HCT116 (cell line): Measurements from ENCODE around the gene MACROH2A1. TPM values are rescaled to one million over a fixed set of nuclear protein-coding genes. Genes with fewer than 3 reads are reported as not detected.

ENCODE experiments used
- ATAC-seq: fragments of 200-7000 bp; cut with Tn5 transposase; 2 replicates; pipeline ENCODE4 v1.9.1; 2020; ENCODE audit warnings: mild to moderate bottlenecking, moderate library complexity
- BruUV-seq: library from RNA; stranded (reverse); fragments of 400-500 nt; replicated peaks from 2 replicates; lab custom pipeline; 2021; lab: Mats Ljungman, UMichigan
- CTCF ChIA-PET: fragments of 300-600 bp; sonication (Branson Sonifier 250); formaldehyde crosslinking; loops from one replicate; lab custom pipeline; 2021; ENCODE audit warnings: antibody characterized with exemption; lab: Charles Lee
- POLR2A ChIA-PET: fragments of 300-600, 350-600 bp; sonication (Branson Sonifier 250); formaldehyde crosslinking; loops from one replicate; lab custom pipeline; 2021; ENCODE audit warnings: antibody characterized with exemption; lab: Charles Lee
- RAD21 ChIA-PET, 2 experiments: fragments of 300-600 bp; sonication (Branson Sonifier 250); formaldehyde crosslinking; loops; one replicate each; lab custom pipeline; 2023; ENCODE audit warnings: low total read pairs in 2 of 2; ENCODE audit not compliant: uncharacterized antibody in 2 of 2, unreplicated experiment in 2 of 2, low non-redundant PET in 1 of 2; lab: Charles Lee
- DNase-seq: peaks from one replicate; pipeline ENCODE4 v3.0.0-alpha.2; 2010; ENCODE audit warnings: low read depth, low spot score
- H2AFZ ChIP-seq: fragments of 200-600 bp; shearing (Covaris generic), sonication (generic); 2 replicates; pipeline ENCODE4 v1.6.1; 2017; ENCODE audit warnings: low read depth, mixed run types, mixed read lengths, antibody characterized with exemption, low read length; ENCODE audit not compliant: poor library complexity, severe bottlenecking
- H3K27ac ChIP-seq: 2 replicates; pipeline ENCODE4 v1.5.1; 2012; ENCODE audit warnings: low read depth, low read length
- H3K27me3 ChIP-seq: fragments of 200-600 bp; sonication (generic); 2 replicates; pipeline ENCODE4 v1.6.1; 2016; ENCODE audit warnings: mixed run types, low read length, mixed read lengths; ENCODE audit not compliant: insufficient read depth
- H3K36me3 ChIP-seq, 2 experiments: fragments of 200-500 bp in 1 of 2; fragments of 200-600 bp in 1 of 2; sonication (Bioruptor generic) in 1 of 2; sonication (generic) in 1 of 2; 2 replicates each; pipeline versions ENCODE4 v1.5.1 to v1.6.1; 2014 to 2016; ENCODE audit warnings: low read length in 2 of 2, inconsistent platforms in 1 of 2, mixed read lengths in 1 of 2, mixed run types in 1 of 2; ENCODE audit not compliant: insufficient read depth in 2 of 2, control insufficient read depth in 1 of 2
- H3K4me1 ChIP-seq, 2 experiments: fragments of 200-600 bp in 1 of 2; sonication (generic) in 1 of 2; 2 replicates each; pipeline versions ENCODE4 v1.5.1 to v1.6.1; 2012 to 2017; ENCODE audit warnings: low read length in 2 of 2, inconsistent platforms in 1 of 2, mild to moderate bottlenecking in 1 of 2, mixed read lengths in 1 of 2, mixed run types in 1 of 2, moderate library complexity in 1 of 2; ENCODE audit not compliant: insufficient read depth in 2 of 2, control insufficient read depth in 1 of 2
- H3K4me2 ChIP-seq: fragments of 200-600 bp; sonication (generic); 2 replicates; pipeline ENCODE4 v1.6.1; 2017; ENCODE audit warnings: mixed run types, low read length, mixed read lengths
- H3K4me3 ChIP-seq, 2 experiments: fragments of 200-600 bp in 1 of 2; sonication (generic) in 1 of 2; replicated peaks in 1 of 2; 2 replicates each; pipeline ENCODE4 v1.5.1; 2011 to 2016; ENCODE audit warnings: low read length in 2 of 2, control low read depth in 1 of 2, low read depth in 1 of 2, mild to moderate bottlenecking in 1 of 2, mixed read lengths in 1 of 2, mixed run types in 1 of 2
- H3K79me2 ChIP-seq: fragments of 200-600 bp; sonication (generic); 2 replicates; pipeline ENCODE4 v1.6.1; 2017; ENCODE audit warnings: mild to moderate bottlenecking, mixed run types, low read length, moderate library complexity, mixed read lengths; ENCODE audit not compliant: insufficient read depth
- H3K9ac ChIP-seq: fragments of 200-600 bp; sonication (generic); 2 replicates; pipeline ENCODE4 v1.6.1; 2016; ENCODE audit warnings: low read length, mixed read lengths
- H3K9me2 ChIP-seq: fragments of 200-600 bp; sonication (generic), shearing (Covaris generic); 2 replicates; pipeline ENCODE4 v1.6.1; 2017; ENCODE audit warnings: mixed run types, mild to moderate bottlenecking, moderate library complexity; ENCODE audit not compliant: insufficient read depth
- H3K9me3 ChIP-seq, 2 experiments: fragments of 200-500 bp in 1 of 2; fragments of 200-600 bp in 1 of 2; sonication (Bioruptor generic) in 1 of 2; sonication (generic) in 1 of 2; 2 replicates each; pipeline ENCODE4 v1.6.1; 2014 to 2017; ENCODE audit warnings: low read length in 2 of 2, mixed read lengths in 2 of 2, inconsistent platforms in 1 of 2, low read depth in 1 of 2, mild to moderate bottlenecking in 1 of 2, mixed run types in 1 of 2, moderate library complexity in 1 of 2; ENCODE audit not compliant: control insufficient read depth in 1 of 2, insufficient read depth in 1 of 2
- H4K20me1 ChIP-seq: fragments of 200-600 bp; sonication (generic), shearing (Covaris generic); 2 replicates; pipeline ENCODE4 v1.6.1; 2017; ENCODE audit warnings: mixed run types, mild to moderate bottlenecking, moderate library complexity; ENCODE audit not compliant: insufficient read depth
- CEBPB ChIP-seq: IDR thresholded peaks from 2 replicates; pipeline ENCODE4 v1.6.1; 2012; ENCODE audit warnings: low read depth
- EGR1 ChIP-seq: IDR thresholded peaks from 2 replicates; pipeline ENCODE4 v1.6.1; 2012; ENCODE audit warnings: low read depth
- EZH2 ChIP-seq: fragments of 200-600 bp; sonication (generic); IDR thresholded peaks from 2 replicates; pipeline ENCODE4 v1.6.1; 2017; ENCODE audit warnings: antibody characterized with exemption, mixed run types
- FOSL1 ChIP-seq: IDR thresholded peaks from 2 replicates; pipeline ENCODE4 v1.6.1; 2012; ENCODE audit warnings: low read depth
- JUND ChIP-seq: IDR thresholded peaks from 2 replicates; pipeline ENCODE4 v1.6.1; 2012
- POLR2A ChIP-seq: IDR thresholded peaks from 2 replicates; pipeline ENCODE4 v1.7.0; 2011; ENCODE audit warnings: borderline replicate concordance; ENCODE audit not compliant: insufficient read depth, insufficient read length; ENCODE audit errors: extremely low read depth
- RAD21 ChIP-seq: IDR thresholded peaks from 2 replicates; pipeline ENCODE4 v1.6.1; 2012; ENCODE audit warnings: low read depth, mild to moderate bottlenecking
- SIN3A ChIP-seq: IDR thresholded peaks from 2 replicates; pipeline ENCODE4 v1.6.1; 2012; ENCODE audit warnings: low read depth
- SRF ChIP-seq: IDR thresholded peaks from 2 replicates; pipeline ENCODE4 v1.6.1; 2012; ENCODE audit warnings: low read depth
- TCF7L2 ChIP-seq: IDR thresholded peaks from 2 replicates; pipeline ENCODE4 v1.7.0; 2011; ENCODE audit warnings: borderline replicate concordance, inconsistent platforms; ENCODE audit not compliant: insufficient read depth, insufficient read length; ENCODE audit errors: extremely low read depth
- YY1 ChIP-seq: IDR thresholded peaks from 2 replicates; pipeline ENCODE4 v1.6.1; 2011; ENCODE audit warnings: low read length, low read depth, moderate library complexity, mild to moderate bottlenecking; ENCODE audit not compliant: insufficient replicate concordance; ENCODE audit errors: extremely low read depth
- ZNF274 ChIP-seq: fragments of 200-500 bp; sonication (Bioruptor generic); IDR thresholded peaks from 2 replicates; pipeline ENCODE4 v1.6.1; 2014; ENCODE audit warnings: mild to moderate bottlenecking, low read depth, low read length, inconsistent platforms
- intact Hi-C: fragments of 100-400 bp; cut with micrococcal nuclease; formaldehyde crosslinking; loops from 2 replicates; pipeline ENCODE4 v1.10.0; 2022
- total RNA-seq: library from RNA; stranded (reverse); gene quantifications from one replicate; pipeline ENCODE4 v1.2.1, GENCODE V29; 2021; ENCODE audit not compliant: unreplicated experiment
- TF ChIP-seq, protein P1 (sequence below): IDR thresholded peaks from 2 replicates; pipeline ENCODE4 v1.6.1; 2012; ENCODE audit warnings: low read depth
- TF ChIP-seq, protein P2 (sequence below): IDR thresholded peaks from 2 replicates; pipeline ENCODE4 v1.6.1; 2012

Gene MACROH2A1
- total RNA-seq, 1 experiment from 2014 or later = 218 TPM

DNA sequence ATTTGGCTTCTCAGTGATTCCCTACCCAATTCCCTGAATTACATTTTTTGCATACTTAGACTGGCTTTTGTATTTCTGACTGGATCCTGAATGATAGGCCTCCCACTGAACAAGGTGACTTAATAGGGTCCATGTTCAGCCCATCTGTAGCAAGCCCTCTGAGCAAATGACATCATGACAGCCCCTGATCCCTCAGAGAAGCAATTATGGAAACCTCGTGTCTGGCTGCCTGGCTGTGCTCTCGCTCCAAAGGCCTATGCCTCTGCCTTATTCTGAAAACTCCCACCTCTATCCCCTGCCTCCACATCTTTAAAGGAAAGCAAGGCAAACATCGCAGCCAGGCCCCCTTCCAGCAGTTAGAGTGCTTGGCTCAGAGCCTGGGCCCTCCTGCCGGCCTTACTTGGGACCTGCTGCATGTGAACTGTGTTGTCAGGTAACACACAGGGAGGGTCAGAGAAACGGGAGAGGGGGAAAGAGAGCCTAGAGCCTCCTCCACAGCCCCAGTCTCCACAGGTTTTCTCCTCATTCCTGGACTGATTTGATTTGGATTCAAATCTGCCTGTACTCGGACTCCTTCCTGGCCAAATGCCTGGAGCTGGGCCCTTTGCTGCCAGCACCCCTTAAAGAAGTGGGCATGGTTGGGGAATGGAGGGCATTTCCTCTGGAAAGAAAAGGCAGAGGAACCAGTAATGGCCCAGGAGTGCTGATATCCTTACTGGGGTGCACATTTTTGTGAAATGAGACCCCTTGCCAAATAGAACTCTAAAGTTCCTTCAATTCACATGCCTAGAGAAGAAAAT is 44.3 kb upstream of the MACROH2A1 start:
- TF ChIP-seq JUND (no peak), EZH2 (no peak), EGR1 (no peak), SRF (no peak), ZNF274 (no peak), TCF7L2 (no peak), YY1 (no peak), POLR2A (no peak), SIN3A (no peak), RAD21 (no peak), FOSL1 (no peak), CEBPB (no peak)
- TF ChIP-seq, protein P1, sequence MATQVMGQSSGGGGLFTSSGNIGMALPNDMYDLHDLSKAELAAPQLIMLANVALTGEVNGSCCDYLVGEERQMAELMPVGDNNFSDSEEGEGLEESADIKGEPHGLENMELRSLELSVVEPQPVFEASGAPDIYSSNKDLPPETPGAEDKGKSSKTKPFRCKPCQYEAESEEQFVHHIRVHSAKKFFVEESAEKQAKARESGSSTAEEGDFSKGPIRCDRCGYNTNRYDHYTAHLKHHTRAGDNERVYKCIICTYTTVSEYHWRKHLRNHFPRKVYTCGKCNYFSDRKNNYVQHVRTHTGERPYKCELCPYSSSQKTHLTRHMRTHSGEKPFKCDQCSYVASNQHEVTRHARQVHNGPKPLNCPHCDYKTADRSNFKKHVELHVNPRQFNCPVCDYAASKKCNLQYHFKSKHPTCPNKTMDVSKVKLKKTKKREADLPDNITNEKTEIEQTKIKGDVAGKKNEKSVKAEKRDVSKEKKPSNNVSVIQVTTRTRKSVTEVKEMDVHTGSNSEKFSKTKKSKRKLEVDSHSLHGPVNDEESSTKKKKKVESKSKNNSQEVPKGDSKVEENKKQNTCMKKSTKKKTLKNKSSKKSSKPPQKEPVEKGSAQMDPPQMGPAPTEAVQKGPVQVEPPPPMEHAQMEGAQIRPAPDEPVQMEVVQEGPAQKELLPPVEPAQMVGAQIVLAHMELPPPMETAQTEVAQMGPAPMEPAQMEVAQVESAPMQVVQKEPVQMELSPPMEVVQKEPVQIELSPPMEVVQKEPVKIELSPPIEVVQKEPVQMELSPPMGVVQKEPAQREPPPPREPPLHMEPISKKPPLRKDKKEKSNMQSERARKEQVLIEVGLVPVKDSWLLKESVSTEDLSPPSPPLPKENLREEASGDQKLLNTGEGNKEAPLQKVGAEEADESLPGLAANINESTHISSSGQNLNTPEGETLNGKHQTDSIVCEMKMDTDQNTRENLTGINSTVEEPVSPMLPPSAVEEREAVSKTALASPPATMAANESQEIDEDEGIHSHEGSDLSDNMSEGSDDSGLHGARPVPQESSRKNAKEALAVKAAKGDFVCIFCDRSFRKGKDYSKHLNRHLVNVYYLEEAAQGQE = no peak
- TF ChIP-seq, protein P2, sequence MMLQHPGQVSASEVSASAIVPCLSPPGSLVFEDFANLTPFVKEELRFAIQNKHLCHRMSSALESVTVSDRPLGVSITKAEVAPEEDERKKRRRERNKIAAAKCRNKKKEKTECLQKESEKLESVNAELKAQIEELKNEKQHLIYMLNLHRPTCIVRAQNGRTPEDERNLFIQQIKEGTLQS = no peak
- TF ChIP-seq, all 23 proteins: peak for 0
- Histone ChIP-seq H2AFZ (no peak overlapping the region), H3K4me2 (no peak overlapping the region), H3K9me2 (no peaks in the 10 kb centered on the region), H3K9me3 (no peaks in the 10 kb centered on the region), H3K27ac (no peak overlapping the region), H3K79me2 (no peaks in the 10 kb centered on the region), H3K36me3 (no peaks in the 10 kb centered on the region), H3K9ac (no peak overlapping the region), H3K4me1 (peaks cover 3 to 6% of the 10 kb centered on the region in 2 experiments; a peak in 3 of 4 replicates), H3K27me3 (no peaks in the 10 kb centered on the region; the same call in 1 of the 2 replicates), H4K20me1 (no peaks in the 10 kb centered on the region), H3K4me3 (no peak overlapping the region)
- POLR2A ChIA-PET = no interaction called here
- ATAC-seq (no peak), DNase-seq (no peak)
- RAD21 ChIA-PET = no interaction called here
- intact Hi-C loops = no loop called here
- CTCF ChIA-PET = interaction anchor here (1.2 kb wide), 1 partner anchor 14 kb away, joined by 6 read pairs; no protein-coding TSS in a partner anchor
- BruUV-seq = no TSS peak
